A673 (cell line): ENCODE results near the gene GNA15. TPM values are rescaled to one million over a fixed set of nuclear protein-coding genes. Genes with fewer than 3 reads are reported as not detected.

Source experiments
- BruUV-seq: library from RNA; stranded (reverse); fragments of 400-500 nt; replicated peaks from 2 replicates; lab custom pipeline; 2021; lab: Mats Ljungman, UMichigan
- CTCF ChIA-PET: fragments of 300-600 bp; sonication (Branson Sonifier 250); formaldehyde crosslinking; loops from one replicate; lab custom pipeline; 2022; ENCODE audit warnings: antibody characterized with exemption; lab: Charles Lee
- POLR2A ChIA-PET: fragments of 300-600 bp; sonication (Branson Sonifier 250); formaldehyde crosslinking; loops from one replicate; lab custom pipeline; 2022; ENCODE audit warnings: antibody characterized with exemption; ENCODE audit not compliant: low non-redundant PET; lab: Charles Lee
- DNase-seq: peaks from one replicate; pipeline ENCODE4 v3.0.0-alpha.2; 2015; ENCODE audit warnings: low spot score
- H3K27ac ChIP-seq: fragments of 200-600 bp; sonication (generic); 2 replicates; pipeline ENCODE4 v1.5.1; 2016; ENCODE audit warnings: mixed run types, low read depth, mild to moderate bottlenecking, mixed read lengths, antibody characterized with exemption, low read length; ENCODE audit not compliant: poor library complexity, severe bottlenecking
- H3K27me3 ChIP-seq: fragments of 200-600 bp; sonication (generic); replicated peaks from 2 replicates; pipeline ENCODE4 v1.6.1; 2017; ENCODE audit warnings: mixed run types, low read depth, mild to moderate bottlenecking, mixed read lengths, antibody characterized with exemption, low read length; ENCODE audit not compliant: insufficient read depth, poor library complexity
- H3K36me3 ChIP-seq: fragments of 200-600 bp; sonication (generic); 2 replicates; pipeline ENCODE4 v1.6.1; 2016; ENCODE audit warnings: mixed run types, mild to moderate bottlenecking, mixed read lengths, antibody characterized with exemption, low read length; ENCODE audit not compliant: insufficient read depth, poor library complexity, severe bottlenecking
- H3K4me1 ChIP-seq: fragments of 200-600 bp; sonication (generic); 2 replicates; pipeline ENCODE4 v1.6.1; 2017; ENCODE audit warnings: mixed run types, mild to moderate bottlenecking, mixed read lengths, antibody characterized with exemption, low read length; ENCODE audit not compliant: insufficient read depth, poor library complexity, severe bottlenecking
- H3K4me3 ChIP-seq: fragments of 200-600 bp; sonication (generic); 2 replicates; pipeline ENCODE4 v1.5.1; 2016; ENCODE audit warnings: low read depth, mixed run types, mild to moderate bottlenecking, mixed read lengths, low read length; ENCODE audit not compliant: poor library complexity, severe bottlenecking
- H3K9me3 ChIP-seq: fragments of 200-600 bp; sonication (generic); 2 replicates; pipeline ENCODE4 v1.6.1; 2016; ENCODE audit warnings: mixed run types, low read depth, mild to moderate bottlenecking, mixed read lengths, antibody characterized with exemption, low read length; ENCODE audit not compliant: poor library complexity, severe bottlenecking
- EZH2 ChIP-seq: fragments of 200-600 bp; sonication (generic); IDR thresholded peaks from 2 replicates; pipeline ENCODE4 v1.6.1; 2017; ENCODE audit warnings: borderline replicate concordance, low read depth, mild to moderate bottlenecking, mixed read lengths, antibody characterized with exemption, low read length; ENCODE audit not compliant: poor library complexity, severe bottlenecking
- intact Hi-C: fragments of 100-400 bp; cut with micrococcal nuclease; formaldehyde crosslinking; loops from one replicate; pipeline ENCODE4 v1.10.0; 2022; ENCODE audit not compliant: unreplicated experiment
- total RNA-seq: library from RNA; stranded (reverse); gene quantifications from 2 replicates; pipeline ENCODE4 v1.2.3, GENCODE V29; 2021
- TF ChIP-seq, protein P1 (sequence below): fragments of 300-800, 200-600 bp; sonication (generic); conservative IDR thresholded peaks from 2 replicates; pipeline ENCODE4 v1.5.1; 2017; ENCODE audit warnings: low read depth, mild to moderate bottlenecking, antibody characterized with exemption, low read length, moderate library complexity, mixed read lengths

GNA15 gene
- total RNA-seq, 1 experiment from 2014 or later, result 0.26 TPM

DNA sequence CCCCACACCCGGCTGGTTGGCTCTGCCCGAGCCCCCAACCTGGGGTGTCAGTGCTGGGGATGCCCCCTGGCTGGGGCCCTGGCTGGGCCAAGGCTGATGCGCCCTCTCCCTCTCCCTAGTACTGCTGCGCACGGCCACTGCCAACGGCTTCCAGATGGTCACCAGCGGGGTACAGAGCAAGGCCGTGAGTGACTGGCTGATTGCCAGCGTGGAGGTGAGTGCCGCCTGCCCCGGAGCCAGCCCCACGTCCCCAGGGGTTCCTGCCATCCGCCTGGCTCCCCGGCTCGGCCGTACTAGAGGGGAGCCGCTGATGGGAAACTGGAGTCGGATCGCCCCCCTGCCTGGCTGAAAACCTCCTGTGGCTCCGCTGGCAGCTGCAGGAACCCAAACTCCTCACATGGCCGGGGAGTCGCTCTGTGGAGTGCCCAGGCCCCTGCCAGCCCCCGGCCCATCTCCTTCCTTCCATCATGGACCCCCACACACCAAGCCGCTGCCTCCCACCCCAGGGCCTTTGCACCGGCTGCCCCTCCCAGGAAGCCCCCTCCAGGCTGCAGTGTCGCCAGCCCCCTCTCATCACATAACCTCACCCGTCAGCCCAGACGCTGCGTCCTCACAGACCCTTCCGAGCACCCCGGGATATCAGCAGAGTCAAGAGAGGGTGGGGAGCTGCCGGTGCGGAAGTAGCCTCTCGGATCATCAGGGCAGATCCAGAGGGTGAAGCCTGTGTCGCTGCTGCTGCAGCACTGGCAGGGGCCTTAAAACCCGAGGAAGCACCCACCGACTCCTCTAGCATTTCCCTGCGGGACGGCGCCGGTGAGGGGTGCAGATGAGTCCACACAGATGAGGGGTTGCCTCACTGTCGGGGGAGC lies 60.5 kb downstream of the GNA15 start:
- Histone ChIP-seq H3K36me3 (peaks cover 11% of the 10 kb centered on the region), H3K9me3 (no peaks in the 10 kb centered on the region), H3K27me3 (no peaks in the 10 kb centered on the region), H3K4me1 (no peaks in the 10 kb centered on the region), H3K4me3 (no peak overlapping the region), H3K27ac (no peak overlapping the region)
- TF ChIP-seq, protein P1, sequence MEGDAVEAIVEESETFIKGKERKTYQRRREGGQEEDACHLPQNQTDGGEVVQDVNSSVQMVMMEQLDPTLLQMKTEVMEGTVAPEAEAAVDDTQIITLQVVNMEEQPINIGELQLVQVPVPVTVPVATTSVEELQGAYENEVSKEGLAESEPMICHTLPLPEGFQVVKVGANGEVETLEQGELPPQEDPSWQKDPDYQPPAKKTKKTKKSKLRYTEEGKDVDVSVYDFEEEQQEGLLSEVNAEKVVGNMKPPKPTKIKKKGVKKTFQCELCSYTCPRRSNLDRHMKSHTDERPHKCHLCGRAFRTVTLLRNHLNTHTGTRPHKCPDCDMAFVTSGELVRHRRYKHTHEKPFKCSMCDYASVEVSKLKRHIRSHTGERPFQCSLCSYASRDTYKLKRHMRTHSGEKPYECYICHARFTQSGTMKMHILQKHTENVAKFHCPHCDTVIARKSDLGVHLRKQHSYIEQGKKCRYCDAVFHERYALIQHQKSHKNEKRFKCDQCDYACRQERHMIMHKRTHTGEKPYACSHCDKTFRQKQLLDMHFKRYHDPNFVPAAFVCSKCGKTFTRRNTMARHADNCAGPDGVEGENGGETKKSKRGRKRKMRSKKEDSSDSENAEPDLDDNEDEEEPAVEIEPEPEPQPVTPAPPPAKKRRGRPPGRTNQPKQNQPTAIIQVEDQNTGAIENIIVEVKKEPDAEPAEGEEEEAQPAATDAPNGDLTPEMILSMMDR, result no peak
- TF ChIP-seq EZH2, result no peak
- ChIA-PET POLR2A (no interaction called here), CTCF (no interaction called here)
- intact Hi-C loops, result no loop called here
- no peak for DNase-seq
- no TSS peak for BruUV-seq

DNA sequence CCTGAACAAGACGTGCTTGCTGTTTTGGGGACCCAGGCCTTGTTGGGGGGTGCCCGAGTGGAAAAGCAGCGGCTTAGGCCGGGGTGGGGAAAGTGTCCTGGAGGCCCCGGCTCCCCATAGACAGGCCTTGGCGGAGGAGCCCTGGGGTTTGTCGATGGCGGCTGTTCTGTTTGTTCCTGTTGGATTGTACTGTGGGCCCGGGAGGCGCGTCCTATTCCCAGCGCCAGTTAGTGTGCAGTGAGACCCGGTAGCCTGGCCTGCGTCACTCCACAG lies 61.0 kb downstream of the GNA15 start:
- CTCF ChIA-PET, result no interaction called here
- POLR2A ChIA-PET, result no interaction called here
- Histone ChIP-seq H3K9me3 (no peaks in the 10 kb centered on the region), H3K4me3 (no peak overlapping the region), H3K4me1 (no peaks in the 10 kb centered on the region), H3K36me3 (peaks cover 11% of the 10 kb centered on the region), H3K27me3 (no peaks in the 10 kb centered on the region), H3K27ac (no peak overlapping the region)
- BruUV-seq, result no TSS peak
- no peak for DNase-seq
- intact Hi-C loops, result no loop called here
- TF ChIP-seq EZH2, result no peak
- TF ChIP-seq, protein P1, result no peak

DNA sequence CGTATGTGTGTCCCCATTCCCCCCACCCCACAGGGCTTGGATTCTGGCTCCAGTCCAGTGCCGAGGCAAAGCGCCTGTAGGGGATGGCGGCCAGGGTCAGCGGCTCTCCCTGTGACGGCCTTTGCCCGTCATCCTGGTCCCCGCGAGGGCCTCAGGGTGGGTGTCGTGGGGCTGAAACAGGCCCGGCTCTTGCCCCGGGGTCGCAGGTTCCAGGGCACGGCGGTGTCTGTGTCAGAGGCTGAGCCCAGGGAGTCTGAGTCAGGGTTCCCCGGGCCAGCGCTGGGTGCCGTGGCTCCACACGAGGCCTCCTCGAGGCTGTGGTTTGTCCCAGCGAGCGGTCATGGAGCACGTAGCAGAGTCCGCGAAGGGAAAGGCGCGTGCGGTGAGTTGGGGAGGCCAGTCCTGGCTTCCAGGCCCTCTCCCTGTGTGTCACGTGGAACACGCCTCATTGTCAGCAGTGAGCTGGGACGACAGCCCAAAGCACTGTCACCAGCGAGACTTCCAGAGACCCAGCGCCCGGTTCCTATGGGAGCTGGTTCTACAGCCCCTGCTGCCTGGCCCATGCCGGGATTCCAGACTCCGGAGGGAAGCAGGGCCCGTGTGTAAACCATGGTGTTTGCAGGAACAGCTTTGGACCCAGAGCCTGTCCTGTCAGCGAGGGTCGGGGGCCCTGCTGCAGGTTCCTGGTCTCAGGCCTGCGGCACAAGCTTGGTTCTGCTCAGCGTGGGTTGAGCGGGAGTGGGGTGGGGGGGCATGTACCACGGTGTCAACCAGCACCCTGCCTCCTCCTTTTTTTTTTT lies 63.3 kb downstream of the GNA15 start:
- H3K4me3 ChIP-seq, result no peak overlapping the region
- no peaks in the 10 kb centered on the region for H3K4me1 ChIP-seq
- TF ChIP-seq, protein P1, result no peak
- TF ChIP-seq EZH2, result no peak
- BruUV-seq, result no TSS peak
- ChIA-PET CTCF (interaction anchor here (0.6 kb wide), 1 partner anchor 77 kb away, joined by 6 read pairs; no protein-coding TSS in a partner anchor), POLR2A (interaction anchor here (0.7 kb wide), 1 partner anchor 27 kb away, joined by 4 read pairs; no protein-coding TSS in a partner anchor)
- no peaks in the 10 kb centered on the region for H3K27me3 ChIP-seq
- no peaks in the 10 kb centered on the region for H3K9me3 ChIP-seq
- no peak overlapping the region for H3K27ac ChIP-seq
- no peak for DNase-seq
- H3K36me3 ChIP-seq, result peaks cover 7% of the 10 kb centered on the region
- intact Hi-C loops, result no loop called here
